Aorta (tissue), 5 donors: Measurements from ENCODE around the gene SPATA25. TPM values are rescaled to one million over a fixed set of nuclear protein-coding genes. Genes with fewer than 3 reads are reported as not detected.
A peak's percentile ranks its signal among the peaks of the same experiment; 100 is the strongest.

ENCODE experiments used
- ATAC-seq: fragments of 200-7000 bp; cut with Tn5 transposase; one replicate; pipeline ENCODE4 v1.9.1; 2022; ENCODE audit warnings: moderate library complexity; ENCODE audit not compliant: low FRiP score
- DNase-seq, 2 donors: peaks; one replicate each; pipeline ENCODE4 v3.0.0-alpha.2; 2020
- H3K27ac ChIP-seq, 2 donors: one replicate each; pipeline ENCODE4 v1.5.1; 2013; ENCODE audit warnings: low read length in 2 of 2, mild to moderate bottlenecking in 2 of 2, moderate library complexity in 2 of 2, control low read depth in 1 of 2, inconsistent platforms in 1 of 2, low read depth in 1 of 2
- H3K27me3 ChIP-seq, 2 donors: one replicate each; pipeline ENCODE4 v1.6.1; 2013; ENCODE audit warnings: control low read depth in 1 of 2, low read length in 1 of 2, mild to moderate bottlenecking in 1 of 2, moderate library complexity in 1 of 2; ENCODE audit not compliant: insufficient read depth in 2 of 2, control insufficient read depth in 1 of 2
- H3K36me3 ChIP-seq, 2 donors: one replicate each; pipeline ENCODE4 v1.6.1; 2013; ENCODE audit warnings: control low read depth in 1 of 2, low read length in 1 of 2, mild to moderate bottlenecking in 1 of 2; ENCODE audit not compliant: insufficient read depth in 2 of 2, control insufficient read depth in 1 of 2
- H3K4me1 ChIP-seq, 2 donors: one replicate each; pipeline ENCODE4 v1.6.1; 2013; ENCODE audit warnings: low read length in 2 of 2, control low read depth in 1 of 2, mild to moderate bottlenecking in 1 of 2, moderate library complexity in 1 of 2; ENCODE audit not compliant: insufficient read depth in 2 of 2, control insufficient read depth in 1 of 2
- H3K4me3 ChIP-seq, 2 donors: one replicate each; pipeline ENCODE4 v1.5.1; 2013; ENCODE audit warnings: low read length in 2 of 2, control low read depth in 1 of 2, mild to moderate bottlenecking in 1 of 2
- H3K9me3 ChIP-seq: one replicate; pipeline ENCODE4 v1.6.1; 2013; ENCODE audit warnings: mild to moderate bottlenecking, low read length; ENCODE audit not compliant: control insufficient read depth
- WGBS, 2 donors: extraction: QIAGEN DNeasy Blood & Tissue Kit; methylation state at CpG; one replicate each; pipeline ENCODE4 v1.1.7; 2013; 5-methylcytosine and 5-hydroxymethylcytosine counted together
- intact Hi-C, 2 donors: fragments of 100-400 bp; cut with DNase I; formaldehyde crosslinking; loops; one replicate each; pipeline versions ENCODE4 v1.14.2 to v1.15.0; 2022
- polyA plus RNA-seq, 2 donors: library from polyadenylated mRNA; stranded (reverse); fragments of 200-250 nt; gene quantifications; one replicate each; pipeline ENCODE4 v1.2.3, GENCODE V29; 2013
- total RNA-seq, 2 donors: library from RNA; stranded (reverse); fragmentation: NEBNext Ultra II Directional; extraction: Animal tissue kit (Norgen Biotek cat#: 25700); gene quantifications; one replicate each; pipeline ENCODE4 v1.2.1, GENCODE V29; 2021
- donor health status: healthy with polysubstance abuse.
- donor health status: Bipolar disorder and iron deficiency.
- donor health status: DM: no; HTN: no; CAD: no.
- donor health status: DM: no; HTN: no; CAD: no.
- donor health status: DM: yes; HTN: yes; CAD: no.

The SPATA25 gene
- total and polyA plus RNA-seq, 4 donors: 2.3 to 8.6 (median 2.9) TPM; not detected in 1

DNA sequence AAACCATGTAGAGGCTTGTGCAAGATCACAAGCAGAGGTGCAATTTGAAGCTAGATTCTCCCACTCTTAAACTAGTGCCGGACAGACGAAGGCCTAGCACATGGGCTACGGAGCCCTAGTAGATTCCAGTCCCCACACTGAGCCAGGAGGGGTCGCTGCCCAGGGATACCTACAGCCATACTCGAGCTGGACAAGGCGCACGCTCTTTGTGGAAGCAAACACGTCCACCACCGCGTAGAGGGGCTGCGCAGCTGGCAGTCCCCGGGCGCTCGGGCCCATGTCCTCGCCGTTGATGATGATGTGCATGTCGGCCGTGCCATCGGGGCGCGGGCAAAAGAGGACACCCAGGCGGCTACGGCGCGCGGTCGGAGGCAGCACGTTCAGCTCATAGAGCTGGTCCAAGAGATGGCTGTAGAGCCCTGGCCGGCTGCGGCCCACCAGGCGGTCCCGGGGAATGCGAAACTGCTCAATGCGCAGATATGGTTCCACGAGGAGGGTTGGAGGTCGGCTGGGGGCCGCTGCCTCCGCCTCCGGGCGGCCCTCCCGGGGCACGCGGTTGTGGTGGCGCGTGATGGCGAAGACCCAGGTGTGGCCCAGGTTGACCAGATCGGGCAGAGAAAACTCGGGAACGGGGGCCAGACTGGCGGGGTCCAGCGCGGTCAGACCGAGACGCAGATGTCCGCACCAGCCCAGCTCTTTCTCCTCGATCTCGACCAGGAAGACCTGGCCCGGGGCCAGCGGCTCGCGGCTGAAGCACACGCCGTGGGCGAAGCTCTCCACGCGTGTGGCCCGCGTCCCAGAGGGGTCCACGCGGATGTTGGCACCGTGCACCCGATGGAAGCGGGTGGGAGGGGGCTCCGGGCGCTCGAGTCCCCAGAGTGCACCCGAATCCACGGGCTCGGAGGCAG, 2.9 kb upstream of the SPATA25 start:
- intact Hi-C loops: loop anchor here (5.0 kb wide), 2 partner anchors 82 to 93 kb away; partner anchors contain the start of gene ZNF335 (in 1 of the 2)
- DNase-seq (peak; percentile 90 to 95), ATAC-seq (peak; percentile 89)
- Histone ChIP-seq H3K27ac (peak overlapping the region in 1 of 2 donors; percentile 50), H3K4me3 (peak overlapping the region; percentile 42 to 55), H3K9me3 (no peaks in the 10 kb centered on the region), H3K4me1 (no peaks in the 10 kb centered on the region), H3K27me3 (no peaks in the 10 kb centered on the region), H3K36me3 (no peaks in the 10 kb centered on the region)
- 1% methylated on average over 76 to 79 of the region's 79 CpGs for WGBS, 2 donors

GRCh38 chr20:45888681-45889080, 1.3 kb upstream of the SPATA25 start:
- 88 to 89% methylated on average over 3 of the region's 3 CpGs for WGBS, 2 donors
- H3K27ac ChIP-seq: no peak overlapping the region
- no peaks in the 10 kb centered on the region for H3K27me3 ChIP-seq
- H3K36me3 ChIP-seq: peaks cover 0 to under 1% of the 10 kb centered on the region in 2 donors
- H3K4me3 ChIP-seq: no peak overlapping the region
- intact Hi-C loops: loop anchor here in 1 of 2 donors (10.0 kb wide), 1 partner anchor 54 kb away; the partner anchor contains the start of gene SNX21
- H3K4me1 ChIP-seq: no peaks in the 10 kb centered on the region
- ATAC-seq (no peak), DNase-seq (peak in 1 of 2 donors; percentile 65)
- no peaks in the 10 kb centered on the region for H3K9me3 ChIP-seq

GRCh38 chr20:45886590-45887345, 654 bp downstream of the SPATA25 start:
- no peaks in the 10 kb centered on the region for H3K9me3 ChIP-seq
- H3K4me3 ChIP-seq: no peak overlapping the region
- no peaks in the 10 kb centered on the region for H3K27me3 ChIP-seq
- intact Hi-C loops: loop anchor here in 1 of 2 donors (10.0 kb wide), 1 partner anchor 52 kb away; the partner anchor contains the start of gene SNX21
- H3K36me3 ChIP-seq: peaks cover 0 to 2% of the 10 kb centered on the region in 2 donors
- no peak overlapping the region for H3K27ac ChIP-seq
- H3K4me1 ChIP-seq: no peaks in the 10 kb centered on the region
- 85 to 87% methylated on average over 19 of the region's 19 CpGs for WGBS, 2 donors
- ATAC-seq (no peak), DNase-seq (peak in 1 of 2 donors; percentile 72)

DNA sequence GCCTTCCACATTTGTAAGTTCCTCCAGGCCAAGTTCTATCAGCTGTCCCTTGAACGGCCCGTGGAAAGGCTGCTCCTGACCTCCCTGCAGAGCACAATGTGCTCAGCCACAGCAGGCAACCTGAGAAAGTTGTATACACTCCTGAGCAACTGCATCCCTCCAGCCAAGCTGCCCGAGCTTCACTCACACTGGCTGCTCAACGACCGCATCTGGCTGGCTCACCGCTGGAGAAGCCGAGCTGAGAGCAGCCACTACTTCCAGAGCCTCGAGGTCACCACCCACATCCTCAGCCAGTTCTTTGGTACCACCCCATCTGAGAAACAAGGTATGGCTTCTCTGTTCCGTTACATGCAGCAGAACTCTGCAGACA, 4.3 kb downstream of the SPATA25 start:
- Histone ChIP-seq H3K27me3 (no peaks in the 10 kb centered on the region), H3K9me3 (no peaks in the 10 kb centered on the region), H3K27ac (no peak overlapping the region), H3K4me3 (no peak overlapping the region), H3K4me1 (no peaks in the 10 kb centered on the region), H3K36me3 (peaks cover 0 to 2% of the 10 kb centered on the region in 2 donors)
- ATAC-seq: no peak
- 76% methylated on average over 9 of the region's 9 CpGs for WGBS, 2 donors
- no peak for DNase-seq
- intact Hi-C loops: loop anchor here in 1 of 2 donors (10.0 kb wide), 1 partner anchor 48 kb away; the partner anchor contains the start of gene SNX21

DNA sequence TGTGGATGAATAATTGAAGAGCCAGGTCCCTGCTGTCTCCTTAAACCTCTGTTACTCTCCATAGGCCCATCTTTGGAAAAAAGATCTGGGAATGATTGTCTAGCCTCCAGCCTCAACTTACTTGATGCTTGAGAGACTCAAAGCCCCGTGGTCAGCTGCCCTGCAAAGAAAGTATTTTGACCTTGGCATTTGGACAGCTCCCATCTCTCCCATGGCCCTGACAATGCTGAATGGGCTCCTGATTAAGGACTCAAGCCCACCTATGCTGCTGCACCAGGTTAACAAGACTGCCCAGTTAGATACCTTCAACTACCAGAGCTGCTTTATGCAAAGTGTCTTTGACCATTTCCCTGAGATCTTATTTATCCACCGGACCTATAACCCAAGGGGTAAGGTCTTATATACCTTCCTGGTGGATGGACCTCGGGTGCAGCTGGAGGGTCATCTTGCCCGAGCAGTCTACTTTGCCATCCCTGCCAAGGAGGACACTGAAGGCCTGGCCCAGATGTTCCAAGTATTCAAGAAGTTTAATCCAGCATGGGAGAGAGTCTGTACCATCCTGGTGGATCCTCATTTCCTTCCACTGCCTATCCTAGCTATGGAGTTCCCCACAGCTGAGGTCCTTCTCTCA, 4.8 kb downstream of the SPATA25 start:
- Histone ChIP-seq H3K36me3 (peaks cover 0 to 4% of the 10 kb centered on the region in 2 donors), H3K27me3 (no peaks in the 10 kb centered on the region), H3K4me3 (no peak overlapping the region), H3K27ac (no peak overlapping the region), H3K9me3 (no peaks in the 10 kb centered on the region), H3K4me1 (no peaks in the 10 kb centered on the region)
- ATAC-seq (no peak), DNase-seq (no peak)
- intact Hi-C loops: loop anchor here in 1 of 2 donors (10.0 kb wide), 1 partner anchor 48 kb away; the partner anchor contains the start of gene SNX21
- 77 to 81% methylated on average over 4 of the region's 4 CpGs for WGBS, 2 donors

GRCh38 chr20:45880988-45881788, 6.2 kb downstream of the SPATA25 start, which contains the start of gene ZSWIM1:
ZSWIM1 (plus strand) TSS chr20:45881227; CDS start chr20:45882593, 1,366 bp downstream.
- Histone ChIP-seq H3K4me3 (peak within 1 kb of the TSS; percentile 29 to 45), H3K4me1 (no peaks in the 10 kb centered on the region), H3K27ac (peak within 1 kb of the TSS in 1 of 2 donors; percentile 74), H3K27me3 (no peaks in the 10 kb centered on the region), H3K9me3 (no peaks in the 10 kb centered on the region), H3K36me3 (peaks cover 0 to 12% of the 10 kb centered on the region in 2 donors)
- 0% methylated on average over 23 of the region's 23 CpGs for WGBS, 2 donors
- peak; percentile 99 to 100 for DNase-seq
- ATAC-seq: peak; percentile 97
- intact Hi-C loops: loop anchor here in 1 of 2 donors (10.0 kb wide), 1 partner anchor 46 kb away; the partner anchor contains the start of gene SNX21

DNA sequence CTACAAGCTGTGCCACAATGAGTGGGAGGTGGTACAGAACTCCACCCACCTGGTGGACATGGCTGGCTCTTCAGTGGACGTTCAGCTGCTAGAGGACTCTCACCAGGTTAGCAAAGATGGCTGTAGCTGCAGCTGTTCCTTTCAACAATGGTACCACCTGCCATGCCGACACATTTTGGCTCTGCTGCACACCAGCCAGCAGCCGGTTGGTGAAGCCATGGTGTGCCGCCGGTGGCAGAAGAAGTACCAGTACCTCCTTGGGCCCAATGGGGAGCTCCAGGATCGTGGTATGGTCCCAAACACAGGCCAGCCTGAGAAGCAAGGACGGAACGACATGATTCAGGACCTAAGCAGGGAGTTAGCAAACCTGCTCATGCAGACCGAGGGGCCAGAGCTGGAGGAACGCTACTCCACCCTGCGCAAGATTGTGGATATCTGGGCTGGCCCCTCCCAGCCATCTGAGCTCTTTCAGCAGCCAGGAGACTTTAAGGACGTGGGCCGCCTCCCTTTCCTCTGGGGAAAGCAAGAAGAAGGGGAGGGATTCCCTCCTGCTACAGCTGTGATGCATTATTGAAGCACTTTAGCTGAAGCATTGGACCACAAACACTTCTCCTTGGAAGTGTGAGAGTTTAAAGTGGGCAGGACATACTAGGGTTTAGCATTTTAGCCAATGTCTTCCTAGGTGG, 9.2 kb downstream of the SPATA25 start:
- H3K4me3 ChIP-seq: no peak overlapping the region
- H3K9me3 ChIP-seq: no peaks in the 10 kb centered on the region
- peaks cover 0 to 10% of the 10 kb centered on the region in 2 donors for H3K36me3 ChIP-seq
- H3K27me3 ChIP-seq: no peaks in the 10 kb centered on the region
- 87 to 91% methylated on average over 13 of the region's 13 CpGs for WGBS, 2 donors
- no peak overlapping the region for H3K27ac ChIP-seq
- no peak for DNase-seq
- no peak for ATAC-seq
- H3K4me1 ChIP-seq: no peaks in the 10 kb centered on the region
- intact Hi-C loops: no loop called here
